Activated T-cell treated with anti-CD3 and anti-CD28 coated beads for 48 hours (primary cell): ENCODE measurements around the gene SLC2A4RG.

ENCODE experiments used
- DNase-seq: peaks from one replicate; pipeline ENCODE4 v3.0.0-alpha.2; 2020; ENCODE audit warnings: low read depth

SLC2A4RG gene

DNA sequence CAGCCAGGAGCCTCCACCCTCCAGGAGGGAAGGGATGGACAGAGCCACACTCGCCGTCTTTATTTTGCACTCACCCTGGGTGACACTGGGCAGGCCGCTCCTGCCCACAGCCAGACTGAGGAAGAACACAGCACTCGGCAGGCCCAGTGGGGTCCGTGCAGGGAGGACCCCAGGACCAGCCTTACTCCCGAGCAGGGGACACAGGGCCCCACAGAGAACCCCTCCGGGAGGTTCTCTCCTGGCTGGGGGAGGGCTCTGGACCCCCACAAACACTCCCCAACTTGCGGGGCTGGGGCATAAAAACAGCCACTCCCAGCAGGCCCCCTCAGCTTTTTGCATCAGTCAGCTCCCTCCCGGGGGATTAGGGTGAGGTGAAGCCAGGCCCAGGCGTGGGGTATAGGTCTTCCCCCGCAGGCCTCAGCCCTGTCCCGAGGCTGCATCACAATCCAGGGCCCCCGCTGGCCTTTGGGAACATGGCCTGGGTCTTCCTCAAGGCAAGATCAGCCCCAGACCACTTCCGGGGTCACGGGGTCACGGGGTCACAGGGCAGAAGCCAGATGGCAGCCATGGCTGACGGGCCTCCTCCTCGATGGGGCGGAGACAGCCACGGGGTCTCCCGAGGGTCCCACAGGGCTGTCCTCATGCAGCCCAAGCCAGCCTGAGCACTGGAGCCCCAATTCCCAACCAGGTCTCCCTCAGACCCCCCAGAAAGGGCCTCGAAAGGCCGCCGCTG is 39.9 kb upstream of the SLC2A4RG start:
- DNase-seq, result no peak

- no peak for DNase-seq
These were observed 39.2 kb upstream of the SLC2A4RG start for GRCh38 chr20:63700199-63701050.

- no peak for DNase-seq
These were observed 38.6 kb upstream of the SLC2A4RG start for GRCh38 chr20:63701051-63701328.

- no peak for DNase-seq
These were observed 38.1 kb upstream of the SLC2A4RG start for GRCh38 chr20:63701329-63702035.

GRCh38 chr20:63702036-63702665 is 37.4 kb upstream of the SLC2A4RG start:
- DNase-seq, result no peak

GRCh38 chr20:63702751-63703470 is 36.7 kb upstream of the SLC2A4RG start:
- no peak for DNase-seq

- no peak for DNase-seq
These were observed 36.1 kb upstream of the SLC2A4RG start for GRCh38 chr20:63703471-63703975.

DNA sequence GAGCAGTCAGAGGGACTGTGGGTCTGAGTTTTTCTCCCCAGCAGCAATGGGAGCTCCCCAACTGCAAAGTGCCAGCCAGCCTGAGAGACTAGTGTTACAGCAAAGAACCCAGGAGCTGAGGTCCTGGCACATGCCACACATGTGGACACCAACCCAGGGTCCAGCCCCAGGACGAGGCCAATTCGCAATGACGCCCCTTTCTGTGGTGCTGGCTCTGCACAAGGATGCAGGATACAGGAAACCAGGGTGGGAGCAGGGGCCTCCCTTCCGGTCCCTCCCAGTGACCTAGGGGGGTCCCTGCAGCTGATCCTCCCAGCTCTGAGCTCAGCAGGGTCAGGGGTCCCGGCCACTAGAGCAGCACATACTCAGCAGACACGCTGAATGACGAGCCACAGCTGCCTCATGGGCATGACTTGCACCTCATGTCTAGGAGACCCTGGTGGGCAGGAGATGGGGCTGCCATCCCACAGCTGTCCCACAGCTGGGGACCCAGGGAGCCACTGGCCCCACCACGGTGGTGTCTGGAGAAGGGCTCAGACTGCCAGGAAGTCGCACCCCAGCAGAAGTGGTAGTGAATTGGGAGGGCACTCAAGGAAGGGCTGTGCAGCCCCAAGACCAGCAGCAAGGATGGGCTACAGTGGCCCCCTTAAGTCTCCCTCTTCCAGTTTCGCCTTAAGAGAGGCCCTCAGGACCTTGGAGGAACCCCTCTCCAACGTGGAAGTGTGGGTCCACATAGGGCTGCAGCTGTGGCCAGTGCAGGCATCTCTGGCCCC is 35.4 kb upstream of the SLC2A4RG start:
- DNase-seq, result no peak

DNA sequence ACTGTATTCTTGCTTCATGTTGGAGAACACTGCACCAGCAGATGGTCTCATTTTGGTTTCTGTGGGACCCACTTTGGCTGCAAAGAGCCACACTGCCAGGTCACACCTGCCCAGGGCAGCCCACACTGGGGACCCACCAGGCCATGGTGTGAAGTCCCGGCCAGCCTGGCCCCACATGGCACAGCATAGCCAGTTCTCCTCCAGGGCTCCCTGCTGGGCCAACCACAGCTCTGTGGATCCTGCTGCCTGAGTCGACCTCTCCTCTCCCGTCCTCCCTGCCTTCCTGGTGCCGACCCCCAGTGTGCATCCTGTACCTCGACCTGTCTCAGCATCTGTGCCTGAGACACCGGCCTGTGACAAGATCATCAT is 34.8 kb upstream of the SLC2A4RG start:
- no peak for DNase-seq

GRCh38 chr20:63705232-63706026 is 34.1 kb upstream of the SLC2A4RG start:
- no peak for DNase-seq

GRCh38 chr20:63706027-63706695 is 33.4 kb upstream of the SLC2A4RG start:
- DNase-seq, result no peak

GRCh38 chr20:63706852-63707557 is 32.6 kb upstream of the SLC2A4RG start:
- peak; percentile 57 for DNase-seq

DNA sequence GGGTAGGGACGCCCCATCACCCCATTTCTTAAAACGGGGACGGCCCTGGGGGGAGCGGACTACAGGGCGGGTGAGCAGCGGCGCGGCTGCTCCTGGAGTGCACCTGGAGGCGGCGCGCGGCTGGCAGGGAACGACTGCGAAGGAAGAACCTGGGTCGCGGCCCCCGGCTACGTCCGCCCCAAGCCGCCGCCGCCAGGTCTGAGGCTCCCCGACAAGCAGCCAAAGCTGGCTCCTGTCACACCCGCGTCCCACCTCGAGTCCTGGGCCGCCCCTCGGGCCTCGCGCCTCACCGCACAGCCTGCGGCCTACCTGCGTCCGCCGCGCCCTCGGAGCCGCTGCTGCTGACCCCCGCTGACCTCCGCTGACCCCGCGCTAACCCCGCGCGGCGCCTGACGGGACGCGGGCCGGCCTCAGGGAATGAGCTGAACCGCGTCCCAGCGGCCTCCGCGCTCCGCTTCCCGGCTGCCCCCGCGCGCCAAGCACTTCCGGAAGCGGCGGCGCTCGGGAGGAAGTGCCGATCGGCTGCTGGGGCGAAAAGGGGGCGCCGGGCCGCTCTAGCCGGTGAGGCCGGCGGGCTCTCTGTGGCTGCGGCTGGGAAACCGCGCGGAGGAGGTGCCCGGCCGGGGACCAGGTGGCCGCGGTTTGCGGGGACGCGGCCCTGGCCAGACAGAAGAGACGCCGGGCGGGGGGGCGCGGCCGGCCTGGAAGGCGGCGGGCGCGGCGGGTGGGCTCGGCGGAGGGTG is 31.8 kb upstream of the SLC2A4RG start, which contains the start of the genes ARFRP1 and ZGPAT:
TSS of gene ARFRP1 (minus strand) at position 419 of the 743 bp plus-strand sequence. CDS start 885 bp downstream, outside the sequence.
TSS of gene ZGPAT (plus strand) at position 482 of the 743 bp plus-strand sequence. CDS start 542 bp downstream, outside the sequence.
- DNase-seq, result peak; percentile 85

- DNase-seq, result no peak
These were observed 31.1 kb upstream of the SLC2A4RG start for GRCh38 chr20:63708301-63709148.

DNA sequence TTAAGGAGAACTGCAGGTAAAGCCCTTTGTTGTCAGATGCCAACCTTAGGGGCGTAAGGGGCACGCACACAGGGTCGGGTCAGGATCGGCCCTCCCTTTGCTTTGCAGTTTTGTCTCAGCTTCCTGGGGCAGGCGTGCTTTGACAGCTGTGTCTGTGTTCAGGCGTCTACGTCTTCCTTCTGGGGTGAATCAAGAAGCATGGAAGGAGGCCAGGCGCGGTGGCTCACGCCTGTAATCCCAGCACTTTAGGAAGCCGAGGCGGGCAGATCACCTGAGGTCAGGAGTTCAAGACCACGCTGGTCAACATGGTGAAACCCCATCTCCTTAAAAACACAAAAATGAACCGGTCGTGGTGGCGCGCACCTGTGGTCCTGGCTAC is 30.4 kb upstream of the SLC2A4RG start:
- DNase-seq, result no peak

DNA sequence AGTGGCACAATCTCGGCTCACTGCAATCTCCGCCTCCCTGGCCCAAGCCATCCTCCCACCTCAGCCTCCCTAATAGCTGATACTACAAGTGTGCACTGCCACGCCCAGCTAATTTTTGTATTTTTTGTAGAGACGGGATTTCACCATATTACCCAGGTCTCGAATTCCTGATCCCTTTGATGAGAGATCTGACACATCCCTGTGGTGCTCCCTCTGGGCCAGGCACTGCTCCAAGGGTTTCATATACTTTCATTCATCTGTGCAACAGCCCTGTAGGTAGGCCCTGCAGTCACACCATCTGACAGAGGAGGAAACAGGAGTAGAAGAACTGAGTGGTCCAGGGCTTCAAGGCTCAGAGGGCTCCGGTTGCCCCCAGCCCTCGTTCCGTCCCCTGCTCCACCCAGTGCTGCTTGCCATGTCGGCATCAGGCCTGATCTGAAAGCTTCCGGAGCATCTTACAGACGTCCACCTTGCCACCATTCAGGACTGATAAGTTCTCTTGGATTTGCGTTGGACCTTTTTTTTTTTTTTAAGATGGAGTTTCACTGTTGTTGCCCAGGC is 28.4 kb upstream of the SLC2A4RG start:
- DNase-seq, result no peak

GRCh38 chr20:63712191-63712590 is 27.4 kb upstream of the SLC2A4RG start:
- no peak for DNase-seq
